Tibial artery (tissue), 4 donors: Measurements from ENCODE around the gene CHRD.

Source experiments
- DNase-seq, 2 donors: peaks; one replicate each; pipeline ENCODE4 v3.0.0-alpha.2; 2019
- H3K27ac ChIP-seq, 2 donors: fragments of 200-600 bp; sonication (generic) in 1 of 2; 1 replicate in 1 of 2; 2 replicates in 1 of 2; pipeline ENCODE4 v1.5.1; 2018 to 2019; ENCODE audit warnings: mild to moderate bottlenecking in 1 of 2
- H3K27me3 ChIP-seq, 2 donors: fragments of 200-600 bp; sonication (generic) in 1 of 2; one replicate each; pipeline versions ENCODE4 v1.5.1 to v1.6.0; 2016 to 2019
- H3K36me3 ChIP-seq, 3 donors: fragments of 200-600 bp; sonication (generic) in 2 of 3; one replicate each; pipeline ENCODE4 v1.5.1; 2016 to 2019; ENCODE audit warnings: mild to moderate bottlenecking in 2 of 3
- H3K4me1 ChIP-seq, 4 donors: fragments of 200-600 bp; sonication (generic) in 2 of 4; 1 replicate in 3 of 4; 2 replicates in 1 of 4; pipeline ENCODE4 v1.5.1; 2016 to 2019
- H3K4me3 ChIP-seq, 2 donors: fragments of 200-600 bp; sonication (generic) in 1 of 2; 1 replicate in 1 of 2; 2 replicates in 1 of 2; pipeline ENCODE4 v1.5.1; 2018 to 2019; ENCODE audit warnings: mild to moderate bottlenecking in 2 of 2
- H3K9me3 ChIP-seq, 3 donors: fragments of 200-600 bp; sonication (generic) in 1 of 3; one replicate each; pipeline ENCODE4 v1.5.1; 2016 to 2019
- CTCF ChIP-seq, 2 experiments: fragments of 200-600 bp in 1 of 2; fragments of 450-650 bp in 1 of 2; IDR thresholded peaks; one replicate each; pipeline ENCODE4 v1.5.1; 2017 to 2019; ENCODE audit warnings: antibody characterized with exemption in 2 of 2, mild to moderate bottlenecking in 1 of 2, moderate library complexity in 1 of 2
- intact Hi-C: fragments of 100-400 bp; cut with DNase I; formaldehyde crosslinking; loops from one replicate; pipeline ENCODE4 v1.15.0; 2023; ENCODE audit warnings: low total_unique reads

The CHRD gene

GRCh38 chr3:184409946-184410500, 30.2 kb downstream of the CHRD start:
- no peaks in the 10 kb centered on the region for H3K9me3 ChIP-seq
- intact Hi-C loops, result no loop called here
- peaks cover 0 to 3% of the 10 kb centered on the region in 2 donors for H3K27me3 ChIP-seq
- peak in 1 of 2 donors; percentile 51 for DNase-seq
- H3K27ac ChIP-seq, result no peak overlapping the region
- TF ChIP-seq CTCF (IDR thresholded peaks at IDR 0.05), result no peak
- H3K36me3 ChIP-seq, result no peaks in the 10 kb centered on the region
- H3K4me1 ChIP-seq, result no peaks in the 10 kb centered on the region
- no peak overlapping the region for H3K4me3 ChIP-seq

- H3K27ac ChIP-seq, result no peak overlapping the region
- DNase-seq, result peak in 1 of 2 donors; percentile 12
- no peak for TF ChIP-seq CTCF (IDR thresholded peaks at IDR 0.05)
- H3K9me3 ChIP-seq, result no peaks in the 10 kb centered on the region
- no peaks in the 10 kb centered on the region for H3K4me1 ChIP-seq
- intact Hi-C loops, result no loop called here
- peaks cover 0 to 3% of the 10 kb centered on the region in 2 donors for H3K27me3 ChIP-seq
- H3K4me3 ChIP-seq, result no peak overlapping the region
- H3K36me3 ChIP-seq, result no peaks in the 10 kb centered on the region
Observed at GRCh38 chr3:184414418-184415202, 34.8 kb downstream of the CHRD start.

- Histone ChIP-seq H3K9me3 (no peaks in the 10 kb centered on the region), H3K27ac (no peak overlapping the region), H3K4me3 (no peak overlapping the region), H3K27me3 (peaks cover 0 to 3% of the 10 kb centered on the region in 2 donors), H3K36me3 (no peaks in the 10 kb centered on the region), H3K4me1 (no peaks in the 10 kb centered on the region)
- no peak for TF ChIP-seq CTCF (IDR thresholded peaks at IDR 0.05)
- intact Hi-C loops, result no loop called here
- DNase-seq, result peak in 1 of 2 donors; percentile 33
Observed at GRCh38 chr3:184415203-184415490, 35.3 kb downstream of the CHRD start.

GRCh38 chr3:184417619-184418327, 37.9 kb downstream of the CHRD start:
- Histone ChIP-seq H3K36me3 (no peaks in the 10 kb centered on the region), H3K4me3 (no peak overlapping the region), H3K4me1 (no peaks in the 10 kb centered on the region), H3K27me3 (no peaks in the 10 kb centered on the region), H3K9me3 (no peaks in the 10 kb centered on the region), H3K27ac (no peak overlapping the region)
- peak; percentile 60 to 74 for DNase-seq
- intact Hi-C loops, result no loop called here
- peak; percentile 68 to 71 for TF ChIP-seq CTCF (IDR thresholded peaks at IDR 0.05)

- intact Hi-C loops, result no loop called here
- Histone ChIP-seq H3K36me3 (no peaks in the 10 kb centered on the region), H3K27ac (no peak overlapping the region), H3K9me3 (no peaks in the 10 kb centered on the region), H3K4me1 (no peaks in the 10 kb centered on the region), H3K4me3 (no peak overlapping the region), H3K27me3 (no peaks in the 10 kb centered on the region)
- TF ChIP-seq CTCF (IDR thresholded peaks at IDR 0.05), result no peak
- DNase-seq, result peak in 1 of 2 donors; percentile 7
Observed at GRCh38 chr3:184419171-184419570, 39.3 kb downstream of the CHRD start.
